OCI-LY1 (cell line): ENCODE data around the gene KIZ.

Experiments
- H2AFZ ChIP-seq: fragments of 200-600 bp; sonication (generic), shearing (Covaris generic); 2 replicates; pipeline ENCODE4 v1.6.0; 2014; ENCODE audit warnings: antibody characterized with exemption, mild to moderate bottlenecking, low read length
- H3F3A ChIP-seq: fragments of 200-600 bp; sonication (generic), shearing (Covaris generic); 2 replicates; pipeline ENCODE4 v1.6.0; 2014; ENCODE audit warnings: mild to moderate bottlenecking, antibody characterized with exemption, low read length, moderate library complexity; ENCODE audit not compliant: insufficient read depth
- H3K27ac ChIP-seq: fragments of 200-600 bp; sonication (generic); 2 replicates; pipeline ENCODE4 v1.5.1; 2014; ENCODE audit warnings: low read length, mixed run types, mild to moderate bottlenecking, low read depth; ENCODE audit not compliant: poor library complexity, severe bottlenecking
- H3K27me3 ChIP-seq: fragments of 200-600 bp; sonication (generic); 2 replicates; pipeline ENCODE4 v1.6.0; 2014; ENCODE audit warnings: antibody characterized with exemption, mild to moderate bottlenecking, low read length, moderate library complexity; ENCODE audit not compliant: insufficient read depth
- H3K36me3 ChIP-seq: fragments of 200-600 bp; sonication (generic); 2 replicates; pipeline ENCODE4 v1.6.1; 2014; ENCODE audit warnings: mild to moderate bottlenecking, antibody characterized with exemption, low read length, moderate library complexity, mixed read lengths; ENCODE audit not compliant: insufficient read depth
- H3K4me1 ChIP-seq: fragments of 200-600 bp; sonication (generic); 2 replicates; pipeline ENCODE4 v1.5.1; 2014; ENCODE audit warnings: mild to moderate bottlenecking, low read length, moderate library complexity; ENCODE audit not compliant: insufficient read depth, severe bottlenecking
- H3K4me2 ChIP-seq: fragments of 200-600 bp; sonication (generic), shearing (Covaris generic); 2 replicates; pipeline ENCODE4 v1.6.1; 2014; ENCODE audit warnings: low read length
- H3K4me3 ChIP-seq: fragments of 200-600 bp; sonication (generic); 2 replicates; pipeline ENCODE4 v1.5.1; 2014; ENCODE audit warnings: low read length, low read depth, mild to moderate bottlenecking, mixed read lengths; ENCODE audit not compliant: poor library complexity, severe bottlenecking
- H3K79me2 ChIP-seq: fragments of 200-600 bp; shearing (Covaris generic); 2 replicates; pipeline ENCODE4 v1.6.1; 2016; ENCODE audit warnings: mixed run types, low read length, mixed read lengths; ENCODE audit not compliant: insufficient read depth
- H3K9ac ChIP-seq: fragments of 200-600 bp; sonication (generic), shearing (Covaris generic); 2 replicates; pipeline ENCODE4 v1.6.1; 2014; ENCODE audit warnings: mild to moderate bottlenecking, low read length, mixed read lengths
- H3K9me2 ChIP-seq: fragments of 200-600 bp; sonication (generic), shearing (Covaris generic); 2 replicates; pipeline ENCODE4 v1.6.1; 2014; ENCODE audit warnings: low read depth, mild to moderate bottlenecking, low read length, mixed read lengths
- H3K9me3 ChIP-seq: fragments of 200-600 bp; shearing (Covaris generic); 2 replicates; pipeline ENCODE4 v1.6.1; 2014; ENCODE audit warnings: low read length, mixed read lengths
- H4K20me1 ChIP-seq: fragments of 200-600 bp; sonication (generic), shearing (Covaris generic); 2 replicates; pipeline ENCODE4 v1.6.0; 2016; ENCODE audit warnings: mild to moderate bottlenecking, low read length; ENCODE audit not compliant: insufficient read depth
- CTCF ChIP-seq: fragments of 200-600 bp; sonication (generic), shearing (Covaris generic); IDR thresholded peaks from 2 replicates; pipeline ENCODE4 v1.5.1; 2017; ENCODE audit warnings: mild to moderate bottlenecking, antibody characterized with exemption, low read length, moderate library complexity, mixed read lengths
- EZH2 ChIP-seq: fragments of 200-600 bp; sonication (generic), shearing (Covaris generic); IDR thresholded peaks from 2 replicates; pipeline ENCODE4 v1.8.0; 2017; ENCODE audit warnings: borderline replicate concordance, mixed run types, mild to moderate bottlenecking, antibody characterized with exemption, low read length, moderate library complexity, mixed read lengths

The KIZ gene

GRCh38 chr20:21269772-21270171 is 143.9 kb downstream of the KIZ start:
- Histone ChIP-seq H4K20me1 (no peaks in the 10 kb centered on the region), H2AFZ (no peak overlapping the region), H3K27ac (no peak overlapping the region), H3K79me2 (no peaks in the 10 kb centered on the region), H3K4me3 (no peak overlapping the region), H3K9ac (no peak overlapping the region), H3F3A (no peaks in the 10 kb centered on the region), H3K36me3 (no peaks in the 10 kb centered on the region), H3K4me2 (no peak overlapping the region), H3K27me3 (peaks cover 12% of the 10 kb centered on the region; the same call in 1 of the 2 replicates), H3K9me3 (no peaks in the 10 kb centered on the region), H3K4me1 (no peaks in the 10 kb centered on the region), H3K9me2 (no peaks in the 10 kb centered on the region)
- no peak for TF ChIP-seq CTCF
- TF ChIP-seq EZH2, result no peak

GRCh38 chr20:21270806-21271205 is 144.9 kb downstream of the KIZ start:
- no peak overlapping the region for H3K4me3 ChIP-seq
- no peak overlapping the region for H3K4me2 ChIP-seq
- H3K9ac ChIP-seq, result no peak overlapping the region
- no peak overlapping the region for H2AFZ ChIP-seq
- H3K36me3 ChIP-seq, result no peaks in the 10 kb centered on the region
- no peaks in the 10 kb centered on the region for H4K20me1 ChIP-seq
- H3K79me2 ChIP-seq, result no peaks in the 10 kb centered on the region
- no peaks in the 10 kb centered on the region for H3K9me3 ChIP-seq
- no peak overlapping the region for H3K27ac ChIP-seq
- peaks cover 12% of the 10 kb centered on the region; the same call in 1 of the 2 replicates for H3K27me3 ChIP-seq
- H3F3A ChIP-seq, result no peaks in the 10 kb centered on the region
- no peaks in the 10 kb centered on the region for H3K4me1 ChIP-seq
- TF ChIP-seq CTCF (no peak), EZH2 (no peak)
- H3K9me2 ChIP-seq, result no peaks in the 10 kb centered on the region

- H3K9ac ChIP-seq, result no peak overlapping the region
- no peak overlapping the region for H3K4me3 ChIP-seq
- H4K20me1 ChIP-seq, result no peaks in the 10 kb centered on the region
- no peaks in the 10 kb centered on the region for H3K36me3 ChIP-seq
- no peaks in the 10 kb centered on the region for H3K4me1 ChIP-seq
- H3F3A ChIP-seq, result no peaks in the 10 kb centered on the region
- H3K9me2 ChIP-seq, result no peaks in the 10 kb centered on the region
- H3K79me2 ChIP-seq, result no peaks in the 10 kb centered on the region
- TF ChIP-seq EZH2 (no peak), CTCF (no peak)
- H3K9me3 ChIP-seq, result no peaks in the 10 kb centered on the region
- 0 out of 2 replicates have a peak, but pooled peaks cover 9% of the 10 kb centered on the region for H3K27me3 ChIP-seq
- H3K4me2 ChIP-seq, result no peak overlapping the region
- H2AFZ ChIP-seq, result no peak overlapping the region
- H3K27ac ChIP-seq, result no peak overlapping the region
Measured at GRCh38 chr20:21272279-21272678, 146.4 kb downstream of the KIZ start.
